Medulla oblongata (tissue), 1 donor: ENCODE data around the gene GSE1.

Experiments
- DNase-seq: peaks from one replicate; pipeline ENCODE4 v3.0.0-alpha.2; 2015; ENCODE audit errors: extremely low spot score

Gene GSE1

DNA sequence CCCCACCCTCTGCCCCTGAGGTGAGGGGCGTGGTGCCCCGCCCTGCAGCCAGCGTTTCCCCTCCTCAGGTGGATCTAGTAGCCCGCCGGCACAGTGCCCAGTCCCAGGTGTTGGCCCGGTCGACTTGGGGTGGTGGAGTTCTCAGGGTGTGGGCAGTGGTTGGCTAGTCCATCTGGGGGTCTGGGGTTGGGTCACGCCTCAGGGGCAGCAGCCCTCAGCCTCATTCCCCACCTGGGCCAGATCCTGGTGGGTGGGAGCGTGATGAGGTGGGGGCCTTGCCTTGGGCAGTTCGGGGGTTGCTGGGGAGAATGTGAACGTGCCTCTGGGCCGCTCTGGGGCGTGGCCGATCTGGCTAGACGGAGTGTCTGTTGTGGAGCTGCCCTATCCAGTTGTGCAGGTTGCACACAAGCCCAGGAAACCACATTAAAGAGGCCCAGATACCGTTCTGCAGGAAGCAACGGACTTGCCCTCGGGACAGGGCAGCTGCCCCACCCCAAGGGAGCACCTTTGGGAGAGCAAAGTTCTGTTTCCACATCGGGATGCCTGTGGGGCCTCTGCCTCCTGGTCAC is 32.0 kb downstream of the GSE1 start:
- no peak for DNase-seq

DNA sequence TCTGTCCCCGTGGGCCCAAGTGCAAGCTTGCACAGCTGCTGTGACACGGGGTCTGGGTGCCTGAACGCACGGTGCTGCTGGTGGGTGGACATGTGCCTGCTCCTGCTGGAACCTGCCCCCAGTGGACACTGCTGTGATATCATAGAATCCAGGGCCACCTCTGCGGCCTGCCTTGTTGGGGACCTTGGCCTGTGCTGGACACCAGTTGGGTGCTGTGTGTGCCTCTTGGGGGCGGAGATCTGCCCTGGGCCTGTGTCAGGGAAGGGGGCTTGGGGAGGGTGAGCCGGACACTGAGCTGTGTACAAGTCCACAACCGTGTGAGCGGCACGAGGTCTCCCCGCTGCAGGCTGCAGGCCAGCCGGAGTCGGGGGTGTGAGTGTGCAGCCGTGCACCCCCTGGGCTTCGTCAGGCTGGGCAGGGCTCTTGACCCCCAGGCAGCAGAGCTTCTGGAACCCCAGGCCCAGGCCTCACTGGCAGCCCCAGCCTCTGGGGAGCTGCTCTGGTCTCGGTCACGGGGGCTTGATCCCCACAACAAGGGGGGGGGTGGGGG is 33.3 kb downstream of the GSE1 start:
- no peak for DNase-seq

- no peak for DNase-seq
Measured at GRCh38 chr16:85646976-85647375, 33.9 kb downstream of the GSE1 start.

DNA sequence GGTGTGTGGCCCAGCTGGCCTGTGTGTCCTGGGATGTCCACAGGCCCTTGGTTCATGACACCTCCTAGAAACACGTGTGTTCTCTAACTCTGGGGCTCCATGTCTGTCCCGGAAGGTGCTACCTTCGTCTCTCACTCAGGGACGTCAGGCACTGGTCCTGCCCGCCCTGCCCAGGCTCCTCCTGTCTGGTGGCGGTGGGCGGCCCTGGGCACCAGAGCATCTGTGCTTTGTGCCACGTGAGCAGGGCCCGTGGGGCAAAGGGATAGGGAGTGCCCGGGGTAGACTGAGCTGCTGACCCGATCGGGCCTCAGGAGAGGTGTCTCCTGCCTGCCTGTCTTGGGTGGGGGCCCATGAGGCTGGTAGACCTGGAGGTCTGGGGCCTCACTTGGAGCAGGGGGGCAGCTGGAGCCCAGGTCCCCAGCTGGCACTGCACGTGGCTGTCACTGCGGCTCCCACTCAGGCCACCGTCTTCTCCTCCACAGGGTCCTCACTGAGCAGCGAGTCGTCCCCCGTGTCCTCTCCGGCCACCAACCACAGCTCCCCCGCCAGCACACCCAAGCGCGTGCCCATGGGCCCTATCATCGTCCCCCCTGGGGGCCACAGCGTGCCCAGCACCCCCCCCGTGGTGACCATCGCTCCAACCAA is 35.1 kb downstream of the GSE1 start:
- DNase-seq = no peak

- no peak for DNase-seq
Measured at GRCh38 chr16:85648805-85649204, 35.7 kb downstream of the GSE1 start.

- no peak for DNase-seq
Measured at GRCh38 chr16:85649411-85650134, 36.5 kb downstream of the GSE1 start.

GRCh38 chr16:85650135-85650843 is 37.2 kb downstream of the GSE1 start:
- DNase-seq = no peak

DNA sequence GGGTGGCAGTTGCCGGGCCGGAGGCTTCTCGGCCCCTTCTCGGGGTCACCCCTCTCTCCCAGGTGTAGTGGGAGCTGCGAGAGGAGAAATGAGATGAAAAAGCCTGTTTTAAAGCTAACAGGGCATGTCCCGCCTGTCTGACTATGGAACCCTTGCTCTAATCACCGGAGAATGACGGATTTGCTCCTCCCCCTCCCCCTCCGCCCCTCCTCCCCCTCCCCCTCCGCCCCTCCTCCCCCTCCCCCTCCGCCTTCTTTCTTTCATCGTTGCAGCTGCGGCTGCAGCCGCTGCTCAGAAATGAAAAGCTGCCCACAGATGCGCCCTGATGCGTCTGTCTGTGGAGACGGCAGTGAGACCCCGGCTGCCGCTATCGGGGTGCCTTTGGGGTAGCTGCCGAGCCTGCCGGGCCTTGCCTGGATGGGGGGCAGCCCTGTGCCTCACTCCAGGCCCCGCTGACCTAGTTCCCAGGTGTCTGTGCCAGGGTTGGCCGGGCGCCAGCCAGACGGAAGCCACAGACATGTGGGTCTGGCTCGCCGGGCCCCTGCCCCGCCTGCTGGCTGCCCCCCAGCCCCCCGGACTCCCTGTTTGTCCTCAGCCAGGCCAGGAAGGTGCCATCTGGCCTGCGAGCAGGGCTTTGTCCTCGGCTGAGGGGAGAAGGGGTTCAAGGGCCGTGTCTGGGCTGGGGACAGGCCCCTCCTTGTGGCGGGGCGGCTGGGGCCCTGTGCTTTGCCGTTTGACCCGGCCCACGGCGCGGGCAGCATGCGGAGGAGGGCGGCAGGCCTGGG is 37.9 kb downstream of the GSE1 start:
- DNase-seq = peak; percentile 43

DNA sequence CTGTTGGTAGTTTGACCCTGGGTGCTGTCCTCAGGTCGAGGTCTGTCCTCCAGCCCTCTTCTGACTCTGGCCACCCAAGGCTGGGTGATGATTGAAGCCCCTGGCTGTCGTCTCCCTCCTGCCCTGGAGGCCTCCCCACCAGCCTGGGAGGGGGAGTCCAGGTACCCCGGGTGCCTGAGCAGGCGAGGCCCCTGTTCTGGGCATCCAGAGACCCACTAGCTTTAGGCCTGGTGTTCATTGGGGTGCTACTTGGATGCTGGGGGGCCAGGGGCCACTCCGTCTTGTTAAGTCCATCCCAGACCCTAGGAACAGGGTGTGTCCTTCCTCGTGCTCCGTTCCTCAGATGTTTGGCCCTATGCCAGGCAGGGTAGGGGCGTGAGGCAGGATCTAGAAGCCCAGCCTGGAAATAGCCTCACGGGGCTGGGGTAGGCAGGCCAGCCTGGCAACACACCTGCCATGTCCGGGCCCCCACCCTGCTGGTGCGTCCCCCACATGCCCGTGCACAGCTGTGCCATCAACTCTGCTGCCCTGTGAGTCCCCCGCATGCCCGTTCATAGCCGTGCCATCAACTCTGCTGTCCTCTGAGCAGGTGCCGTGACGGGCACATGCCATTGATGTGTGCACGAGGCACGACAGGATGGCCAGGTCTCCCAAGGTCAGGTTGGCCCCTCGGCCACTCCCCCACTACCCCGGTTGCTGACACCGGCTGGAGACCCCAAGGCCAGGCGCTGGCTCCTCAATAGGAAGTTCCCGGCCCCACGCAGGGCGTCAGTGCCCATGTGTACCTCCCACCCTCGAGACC is 38.7 kb downstream of the GSE1 start:
- no peak for DNase-seq

DNA sequence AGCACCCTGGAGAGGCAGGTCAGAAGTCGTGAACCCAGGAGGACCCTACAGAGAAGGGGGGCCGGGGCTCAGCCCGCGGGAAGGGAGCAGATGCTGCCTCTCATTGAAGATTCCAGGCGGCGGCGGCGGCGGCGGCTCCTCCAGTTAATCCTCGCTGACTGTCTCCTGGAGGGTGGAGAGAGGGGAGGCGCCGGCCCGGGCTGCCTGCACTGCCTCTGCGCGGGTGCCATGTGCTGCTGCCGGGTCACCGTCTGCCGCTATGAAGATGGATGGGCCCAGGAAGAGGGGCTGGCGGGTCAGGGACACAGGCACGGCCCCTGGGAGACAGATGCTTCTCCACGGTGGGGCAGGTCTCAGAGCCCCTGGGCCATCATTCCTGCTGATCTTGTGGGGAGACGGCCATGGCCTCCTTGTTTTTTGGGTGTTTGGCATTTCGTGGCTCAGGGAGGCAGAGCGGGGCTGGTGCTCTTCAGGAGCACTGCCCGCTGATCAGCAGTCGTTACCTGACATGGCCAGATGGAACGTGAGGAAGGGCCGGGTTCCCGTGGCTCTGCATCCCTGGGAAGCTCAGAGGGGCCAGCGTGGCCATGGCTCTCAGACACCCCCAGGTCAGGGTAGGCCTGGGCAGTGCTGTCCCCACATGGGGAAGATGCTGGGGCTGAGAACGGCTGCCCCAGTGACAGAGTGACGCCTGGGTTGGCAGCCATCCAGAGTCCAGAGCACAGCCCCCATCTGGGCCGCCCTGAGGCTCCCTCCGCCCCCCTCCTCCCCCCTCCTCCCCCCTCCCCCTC is 39.5 kb downstream of the GSE1 start:
- DNase-seq = peak; percentile 58

DNA sequence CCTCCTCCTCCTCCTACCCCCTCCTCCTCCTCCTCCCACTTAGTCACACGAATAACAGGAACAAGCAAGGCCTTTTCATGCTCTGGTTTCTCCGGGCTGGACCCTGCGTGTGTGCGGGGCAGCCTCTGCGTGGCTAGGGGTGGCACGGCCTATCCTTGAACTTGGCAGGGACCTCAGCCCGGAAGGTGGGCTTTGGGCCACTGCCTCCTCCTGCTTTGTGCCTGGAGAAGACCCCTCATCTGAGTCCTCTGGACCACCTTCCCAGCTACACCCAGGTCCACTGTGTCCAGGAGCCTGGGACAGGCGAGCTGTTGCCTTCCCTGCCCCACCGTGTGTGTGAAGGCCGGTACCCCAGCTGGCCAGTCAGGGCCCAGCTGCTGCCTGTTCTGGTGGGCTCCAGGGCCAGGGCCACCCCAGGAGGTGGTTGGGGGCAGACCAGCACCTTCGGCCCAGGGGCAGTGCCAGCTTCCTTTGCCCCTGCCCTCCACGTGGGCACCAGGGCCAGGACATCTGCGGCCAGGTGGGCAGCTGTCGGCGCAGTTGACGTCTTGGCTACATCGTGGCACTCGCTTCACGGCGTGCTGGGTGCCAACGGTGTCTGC is 40.3 kb downstream of the GSE1 start:
- no peak for DNase-seq

- no peak for DNase-seq
Measured at GRCh38 chr16:85654251-85655095, 41.4 kb downstream of the GSE1 start.

DNA sequence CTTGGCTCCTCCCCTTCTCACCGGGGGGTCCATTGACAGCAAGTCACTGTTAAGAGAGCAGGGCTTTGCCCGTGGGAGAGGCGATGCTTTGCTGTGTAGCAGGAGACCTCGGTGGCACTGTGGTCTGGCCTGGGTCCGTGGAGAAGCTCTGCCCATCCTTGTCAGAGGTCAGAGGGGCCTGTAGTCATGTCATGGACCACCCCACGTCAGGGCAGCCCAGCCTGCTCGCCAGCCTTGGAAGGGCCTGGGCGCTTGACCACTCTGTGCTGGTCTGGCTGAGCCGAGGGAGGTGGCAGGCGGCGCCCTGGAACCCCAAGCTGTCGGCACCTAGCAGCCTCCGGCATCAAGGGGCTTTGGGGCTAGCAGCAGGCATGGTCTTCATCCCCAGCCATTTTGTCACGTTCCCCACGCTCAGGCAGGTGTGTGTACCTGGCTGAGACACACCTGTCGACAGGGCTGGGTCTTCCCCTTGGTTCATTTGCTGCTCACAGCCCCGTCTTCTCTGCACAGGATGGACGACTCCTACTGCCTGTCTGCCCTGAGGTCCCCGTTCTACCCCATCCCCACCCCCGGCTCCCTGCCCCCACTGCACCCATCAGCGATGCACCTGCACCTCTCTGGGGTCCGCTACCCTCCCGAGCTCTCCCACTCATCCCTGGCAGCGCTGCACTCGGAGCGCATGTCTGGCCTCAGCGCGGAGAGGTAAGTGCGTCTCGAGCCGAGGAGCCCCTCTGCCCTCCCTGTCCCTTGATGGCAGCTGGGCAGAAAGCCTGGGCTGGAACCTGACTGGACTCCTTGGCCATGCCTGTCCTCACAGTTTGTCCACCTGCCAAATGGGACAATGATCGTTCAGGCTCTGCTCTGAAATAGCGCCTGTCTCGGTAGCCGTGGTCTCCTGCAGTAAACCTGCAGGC is 42.4 kb downstream of the GSE1 start:
- no peak for DNase-seq

- peak; percentile 31 for DNase-seq
Measured at GRCh38 chr16:85656351-85657266, 43.5 kb downstream of the GSE1 start.

DNA sequence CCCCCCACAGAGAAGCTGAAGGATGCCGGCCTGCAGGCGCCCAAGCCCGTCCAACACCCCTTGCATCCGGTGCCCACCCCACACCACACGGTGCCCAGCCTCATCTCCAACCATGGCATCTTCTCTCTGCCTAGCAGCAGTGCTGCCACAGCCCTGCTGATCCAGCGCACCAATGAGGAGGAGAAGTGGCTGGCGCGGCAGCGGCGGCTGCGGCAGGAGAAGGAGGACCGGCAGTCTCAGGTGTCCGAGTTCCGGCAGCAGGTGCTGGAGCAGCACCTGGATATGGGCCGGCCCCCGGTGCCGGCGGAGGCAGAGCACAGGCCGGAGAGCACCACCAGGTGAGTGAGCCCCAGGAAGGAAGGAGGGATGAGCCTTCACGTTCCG is 44.1 kb downstream of the GSE1 start:
- no peak for DNase-seq

GRCh38 chr16:85657996-85658395 is 44.9 kb downstream of the GSE1 start:
- DNase-seq = no peak
